ENCODE measurements around the gene FAM110D. TPM values are rescaled to one million over a fixed set of nuclear protein-coding genes. Genes with fewer than 3 reads are reported as not detected.

Gene FAM110D
- total RNA-seq, 1 experiment from 2014 or later = 0.46 TPM

DNA sequence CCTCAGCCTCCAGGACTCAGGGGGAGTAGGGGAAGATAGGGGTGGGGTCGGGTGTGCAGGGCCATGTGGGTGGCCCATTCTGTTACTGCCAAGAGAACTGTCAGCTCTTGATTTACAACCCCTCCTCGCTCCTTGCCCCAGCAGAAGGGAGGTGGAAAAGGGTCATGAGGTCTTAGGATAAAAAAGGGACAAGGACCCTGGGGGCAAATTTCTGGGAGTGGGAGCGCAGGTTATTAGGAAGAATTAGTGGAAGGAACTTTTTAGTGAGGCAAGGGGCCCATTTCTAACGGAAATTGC lies 812 bp downstream of the FAM110D start:
- peaks cover 94% of the 10 kb centered on the region for H3K27me3 Mint-ChIP-seq (ENCODE audit: low read depth)
- DNase-seq = no peak
- Histone ChIP-seq H3K4me1 (ENCODE audit: insufficient read depth, low read length) (peaks cover 11% of the 10 kb centered on the region; the same call in 1 of the 2 replicates), H3K79me1 (ENCODE audit: insufficient read depth, low read depth, low read length, poor library complexity, severe bottlenecking) (no peaks in the 10 kb centered on the region), H3K79me2 (ENCODE audit: insufficient read depth, low read length) (no peaks in the 10 kb centered on the region), H2BK5ac (ENCODE audit: insufficient read length, low read length) (no peak overlapping the region), H3K27me3 (ENCODE audit: insufficient read depth, low read length) (peaks cover 47% of the 10 kb centered on the region; the same call in 1 of the 2 replicates), H3K4me2 (ENCODE audit: insufficient read depth, insufficient read length, low read length) (no peak overlapping the region), H2BK120ac (ENCODE audit: low read depth, low read length, poor library complexity, severe bottlenecking) (no peak overlapping the region), H4K8ac (replicated peaks; ENCODE audit: insufficient read length, low read depth, low read length) (no peak overlapping the region), H3T11ph (ENCODE audit: low read length) (no peak overlapping the region), H2AFZ (ENCODE audit: low read length) (no peak overlapping the region), H3K23me2 (ENCODE audit: insufficient read length, low read depth, low read length, poor library complexity, severe bottlenecking) (peaks cover 29% of the 10 kb centered on the region), H3K4ac (ENCODE audit: low read depth, low read length) (no peak overlapping the region), H3K14ac (ENCODE audit: insufficient read depth, low read length) (no peak overlapping the region), H2BK15ac (ENCODE audit: low read depth, low read length) (no peak overlapping the region), H3K18ac (ENCODE audit: insufficient read length, low read depth, low read length) (no peak overlapping the region), H3K27ac (ENCODE audit: insufficient read length, low read depth, low read length) (no peak overlapping the region), H3K9me3 (ENCODE audit: control insufficient read depth, low read depth, low read length) (no peaks in the 10 kb centered on the region), H3K56ac (ENCODE audit: insufficient read length, low read depth, low read length) (no peak overlapping the region), H3K23ac (ENCODE audit: insufficient read length, low read depth, low read length) (no peak overlapping the region), H4K91ac (ENCODE audit: insufficient read length, low read depth, low read length) (no peak overlapping the region), H3K9ac (ENCODE audit: extremely low read depth, insufficient read length, low read length) (no peak overlapping the region), H2BK20ac (ENCODE audit: low read depth, low read length, poor library complexity, severe bottlenecking) (no peak overlapping the region), H4K20me1 (ENCODE audit: control insufficient read depth, insufficient read depth, insufficient read length) (no peaks in the 10 kb centered on the region), H4K5ac (ENCODE audit: insufficient read length, low read depth, low read length) (no peak overlapping the region), H2AK5ac (ENCODE audit: insufficient read length, low read length) (no peak overlapping the region), H2BK12ac (ENCODE audit: insufficient read length, low read depth, low read length) (no peak overlapping the region)
- peaks cover 0 to 4% of the 10 kb centered on the region in 2 experiments; a peak in 1 of 5 replicates for H3K9me3 Mint-ChIP-seq
- peak overlapping the region in 1 of 2 experiments; percentile 65; a peak in 2 of 5 replicates for H3K4me3 Mint-ChIP-seq
- H3K27ac Mint-ChIP-seq = no peak overlapping the region
- no CpG with 5 or more reads among the region's 4 CpGs for WGBS (ENCODE audit: extremely low coverage, insufficient read length, low lambda C conversion rate)
- TF ChIP-seq, protein P1, sequence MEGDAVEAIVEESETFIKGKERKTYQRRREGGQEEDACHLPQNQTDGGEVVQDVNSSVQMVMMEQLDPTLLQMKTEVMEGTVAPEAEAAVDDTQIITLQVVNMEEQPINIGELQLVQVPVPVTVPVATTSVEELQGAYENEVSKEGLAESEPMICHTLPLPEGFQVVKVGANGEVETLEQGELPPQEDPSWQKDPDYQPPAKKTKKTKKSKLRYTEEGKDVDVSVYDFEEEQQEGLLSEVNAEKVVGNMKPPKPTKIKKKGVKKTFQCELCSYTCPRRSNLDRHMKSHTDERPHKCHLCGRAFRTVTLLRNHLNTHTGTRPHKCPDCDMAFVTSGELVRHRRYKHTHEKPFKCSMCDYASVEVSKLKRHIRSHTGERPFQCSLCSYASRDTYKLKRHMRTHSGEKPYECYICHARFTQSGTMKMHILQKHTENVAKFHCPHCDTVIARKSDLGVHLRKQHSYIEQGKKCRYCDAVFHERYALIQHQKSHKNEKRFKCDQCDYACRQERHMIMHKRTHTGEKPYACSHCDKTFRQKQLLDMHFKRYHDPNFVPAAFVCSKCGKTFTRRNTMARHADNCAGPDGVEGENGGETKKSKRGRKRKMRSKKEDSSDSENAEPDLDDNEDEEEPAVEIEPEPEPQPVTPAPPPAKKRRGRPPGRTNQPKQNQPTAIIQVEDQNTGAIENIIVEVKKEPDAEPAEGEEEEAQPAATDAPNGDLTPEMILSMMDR (conservative IDR thresholded peaks at IDR 0.05) = no peak
- no peaks in the 10 kb centered on the region for H3K36me3 Mint-ChIP-seq (ENCODE audit: insufficient read depth in 1 of 3, low read depth in 3 of 3)
- H3K4me1 Mint-ChIP-seq = peaks cover 48 to 56% of the 10 kb centered on the region in 2 experiments

Data from H9 (cell line).